Activated naive CD4-positive, alpha-beta T cell treated with anti-CD3 and anti-CD28 coated beads, Interleukin-2, amount 50 U/mL, for 24 hours (primary cell): ENCODE data around the gene PYDC1.
"Not testable (repeated sequence)": the region's sequence is repeated elsewhere in the genome, so short reads cannot be mapped to it uniquely, and the experiment has no call there.

Experiments
- H3K27ac Mint-ChIP-seq: one replicate; pipeline ENCODE4 v1.8.0; 2021; ENCODE audit warnings: mild to moderate bottlenecking, mixed read lengths
- H3K27me3 Mint-ChIP-seq: one replicate; pipeline ENCODE4 v1.8.0; 2021; ENCODE audit warnings: mixed read lengths
- H3K36me3 Mint-ChIP-seq: one replicate; pipeline ENCODE4 v1.8.0; 2021; ENCODE audit warnings: mixed read lengths
- H3K4me1 Mint-ChIP-seq: one replicate; pipeline ENCODE4 v1.8.0; 2021; ENCODE audit warnings: mixed read lengths
- H3K4me3 Mint-ChIP-seq: one replicate; pipeline ENCODE4 v1.8.0; 2021; ENCODE audit warnings: mild to moderate bottlenecking, mixed read lengths
- H3K9me3 Mint-ChIP-seq: one replicate; pipeline ENCODE4 v1.8.0; 2021; ENCODE audit warnings: mixed read lengths

PYDC1 gene

DNA sequence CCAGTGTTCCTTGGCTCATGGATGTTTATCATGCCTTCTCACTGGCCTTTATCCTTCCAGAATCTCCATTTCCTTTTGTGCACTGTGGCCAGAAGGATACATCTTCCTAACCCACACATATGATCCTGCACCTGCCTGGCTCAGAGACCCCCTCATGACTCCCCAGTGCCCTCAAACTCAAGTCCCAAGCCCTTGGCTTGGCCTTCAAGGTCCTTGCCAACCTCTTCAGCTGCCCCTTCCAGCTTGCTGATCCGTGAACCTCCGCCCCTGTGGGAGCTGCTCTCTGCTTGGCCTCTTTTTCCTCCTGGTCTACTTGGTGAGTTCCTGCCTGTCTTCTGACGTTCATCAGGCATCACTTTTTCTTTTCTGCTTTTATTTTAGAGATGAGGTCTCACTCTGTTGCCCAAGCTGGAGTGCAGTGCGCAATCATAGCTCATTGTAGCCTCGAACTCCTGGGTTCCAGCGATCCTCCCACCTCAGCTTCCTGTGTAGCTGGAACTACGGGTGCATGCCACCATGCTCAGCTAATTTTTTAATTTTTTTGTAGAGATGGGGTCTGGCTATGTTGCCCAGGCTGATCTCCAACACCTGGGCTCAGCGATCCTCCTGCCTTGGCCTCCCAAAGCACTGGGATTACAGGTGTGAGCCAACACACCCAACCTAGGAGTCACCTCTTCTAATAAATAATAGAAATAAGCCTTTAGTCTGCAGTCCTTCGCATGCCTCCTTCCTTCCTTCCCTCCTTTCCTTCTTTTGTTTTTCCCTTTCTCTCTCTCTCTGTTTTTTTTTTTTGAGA, 11.9 kb downstream of the PYDC1 start:
- H3K27ac Mint-ChIP-seq, result peak overlapping the region; percentile 30

DNA sequence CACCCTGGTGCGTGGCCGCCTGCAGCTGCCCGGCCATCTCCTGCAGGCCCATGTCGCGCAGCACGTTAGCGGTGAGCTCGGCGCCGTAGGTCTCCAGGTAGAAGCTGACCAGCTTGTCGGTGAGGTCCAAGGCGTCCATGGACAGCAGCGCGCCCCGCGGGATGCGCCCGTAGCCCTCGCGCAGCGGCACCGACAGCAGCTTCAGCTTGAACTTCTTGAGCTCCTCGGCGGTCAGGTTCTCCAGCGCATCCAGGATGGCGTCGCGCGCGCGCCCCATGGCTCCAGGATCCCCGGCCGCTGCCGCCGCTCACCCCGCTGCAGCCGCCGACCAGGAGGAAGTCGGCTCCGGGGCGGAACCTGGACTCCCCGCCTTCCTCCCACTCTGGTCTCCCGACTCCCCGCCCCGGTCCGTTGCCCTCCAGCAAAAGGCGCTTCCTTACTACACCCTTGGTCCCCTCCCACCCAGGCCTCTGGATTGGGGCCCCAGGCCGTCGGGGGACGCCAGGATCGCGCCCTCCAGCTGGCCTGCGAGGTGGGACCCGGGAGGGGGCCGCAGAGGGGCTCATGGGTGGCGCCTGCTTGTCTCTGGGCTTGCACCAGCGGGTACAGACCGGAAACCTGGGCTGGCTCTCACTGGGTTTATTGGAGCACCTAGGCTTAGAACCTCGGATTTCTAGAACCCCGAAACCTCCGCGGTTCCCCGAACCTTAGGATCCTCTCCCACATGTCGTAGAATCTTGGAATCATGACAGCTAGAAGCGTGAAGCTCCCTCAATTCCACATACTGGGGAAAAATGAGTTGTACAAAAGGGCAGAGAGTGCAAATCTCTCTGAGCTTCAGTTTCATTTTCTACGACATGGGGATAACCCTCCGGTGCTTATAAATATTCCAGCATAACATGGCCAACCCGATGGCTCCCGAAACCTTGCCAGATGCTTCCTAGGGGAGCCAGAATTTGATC, 14.2 kb downstream of the PYDC1 start, which contains the start of gene PYCARD:
Gene PYCARD (minus strand): TSS at position 347 of the 962 bp plus-strand sequence. CDS start 70 bp downstream, at position 277.
- peaks cover 2% of the 10 kb centered on the region for H3K36me3 Mint-ChIP-seq
- H3K27me3 Mint-ChIP-seq, result no peaks in the 10 kb centered on the region
- H3K9me3 Mint-ChIP-seq, result no peaks in the 10 kb centered on the region
- H3K4me1 Mint-ChIP-seq, result peaks cover 46% of the 10 kb centered on the region
- H3K27ac Mint-ChIP-seq, result peak within 1 kb of the TSS; percentile 51
- H3K4me3 Mint-ChIP-seq, result peak within 1 kb of the TSS; percentile 84

More for the DNA sequence above, 11.9 kb downstream of the PYDC1 start:
- Mint-ChIP-seq H3K9me3 (no peaks in the 10 kb centered on the region), H3K4me1 (peaks cover 26% of the 10 kb centered on the region), H3K27me3 (no peaks in the 10 kb centered on the region), H3K36me3 (no peaks in the 10 kb centered on the region), H3K4me3 (peak overlapping the region; percentile 33)

DNA sequence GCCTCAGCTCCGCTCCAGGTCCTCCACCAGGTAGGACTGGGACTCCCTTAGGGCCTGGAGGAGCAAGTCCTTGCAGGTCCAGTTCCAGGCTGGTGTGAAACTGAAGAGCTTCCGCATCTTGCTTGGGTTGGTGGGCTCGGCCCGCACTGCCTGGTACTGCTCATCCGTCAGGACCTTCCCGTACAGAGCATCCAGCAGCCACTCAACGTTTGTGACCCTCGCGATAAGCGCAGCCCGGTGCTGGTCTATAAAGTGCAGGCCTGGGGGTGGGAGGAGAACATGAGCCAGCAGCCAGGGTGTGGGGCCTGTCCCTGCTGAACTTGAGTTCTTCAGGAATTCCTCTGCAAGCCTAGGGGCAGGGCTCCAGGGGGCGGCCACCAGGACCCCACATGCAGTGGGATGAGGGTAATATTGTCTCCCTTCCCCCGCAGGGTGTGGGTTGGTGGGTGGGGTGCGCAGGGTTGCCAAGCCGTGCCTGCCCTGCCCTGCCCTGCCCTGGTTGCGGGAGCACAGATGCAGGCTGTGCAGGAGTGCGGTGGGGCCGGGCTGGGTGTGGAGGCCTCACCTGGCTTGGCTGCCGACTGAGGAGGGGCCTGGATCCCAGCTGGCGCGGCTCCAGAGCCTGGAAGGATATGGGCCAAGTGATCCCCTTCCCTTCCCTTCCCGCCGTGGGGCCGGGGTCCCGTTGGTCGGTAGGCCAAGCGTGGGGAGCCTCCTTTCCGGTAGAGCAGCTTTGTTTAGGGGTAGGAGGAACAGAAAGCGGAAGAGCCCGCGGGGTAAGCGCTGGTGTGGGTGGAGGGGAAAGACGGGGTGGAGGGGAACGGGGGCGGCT, 15.1 kb downstream of the PYDC1 start:
- H3K9me3 Mint-ChIP-seq, result no peaks in the 10 kb centered on the region
- peaks cover 46% of the 10 kb centered on the region for H3K4me1 Mint-ChIP-seq
- H3K4me3 Mint-ChIP-seq, result peak overlapping the region; percentile 84
- peak overlapping the region; percentile 51 for H3K27ac Mint-ChIP-seq
- no peaks in the 10 kb centered on the region for H3K27me3 Mint-ChIP-seq
- peaks cover 2% of the 10 kb centered on the region for H3K36me3 Mint-ChIP-seq

DNA sequence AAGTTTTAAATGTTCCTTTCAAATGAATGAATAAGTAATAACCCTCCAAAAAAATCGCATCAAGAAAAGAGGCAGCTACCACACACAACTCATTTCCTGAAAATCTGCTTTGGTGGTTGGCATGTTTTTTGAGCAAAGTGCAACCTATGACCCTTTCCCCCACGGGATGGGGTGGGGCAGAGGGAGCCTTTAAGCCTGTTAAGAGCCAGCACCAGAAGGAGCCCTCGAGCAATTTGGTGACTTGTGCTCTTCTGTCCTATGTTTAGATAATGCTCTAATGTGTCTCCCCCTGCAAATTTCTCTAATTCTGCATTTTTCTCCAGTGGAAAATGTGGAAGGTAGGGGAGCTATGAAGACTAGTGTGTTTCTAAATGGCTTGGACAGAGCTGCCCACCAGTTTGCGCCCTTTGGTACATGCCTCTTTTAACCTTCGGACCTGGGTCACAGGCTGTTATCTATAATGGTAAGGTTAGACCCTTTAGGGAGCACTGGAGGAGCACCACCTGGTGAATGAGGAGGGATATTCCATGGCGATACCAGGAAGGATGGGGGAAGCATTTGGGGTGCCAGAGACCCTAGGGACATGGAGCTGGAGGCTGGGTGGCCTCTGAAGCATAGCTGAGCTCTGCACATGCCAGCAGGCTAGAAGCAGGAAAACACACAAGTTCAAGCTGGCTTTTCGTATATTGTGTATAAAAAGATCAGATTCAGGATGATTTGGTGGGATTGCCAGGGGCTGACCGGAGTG, 15.9 kb downstream of the PYDC1 start:
- Mint-ChIP-seq H3K4me3 (peak overlapping the region; percentile 84), H3K9me3 (no peaks in the 10 kb centered on the region), H3K27me3 (no peaks in the 10 kb centered on the region), H3K4me1 (peaks cover 50% of the 10 kb centered on the region), H3K27ac (peak overlapping the region; percentile 12), H3K36me3 (peaks cover 2% of the 10 kb centered on the region)

DNA sequence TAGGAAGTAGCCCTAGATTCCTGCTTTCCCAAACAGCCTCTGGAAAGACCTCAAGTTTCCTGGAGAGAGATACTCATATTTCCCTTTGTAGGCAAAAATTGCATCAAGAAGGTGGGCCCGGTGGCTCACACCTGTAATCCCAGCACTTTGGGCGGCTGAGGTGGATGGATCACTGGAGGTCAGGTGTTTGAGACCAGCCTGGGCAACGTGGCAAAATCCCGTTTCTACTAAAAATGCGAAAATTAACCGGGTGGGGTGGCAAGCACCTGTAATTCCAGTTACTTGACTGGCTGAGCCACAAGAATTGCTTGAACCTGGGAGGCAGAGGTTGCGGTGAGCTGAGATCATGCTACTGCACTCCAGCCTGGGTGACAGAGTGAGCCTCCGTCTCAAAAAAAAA, 16.8 kb downstream of the PYDC1 start:
- Mint-ChIP-seq H3K4me1 (peaks cover 53% of the 10 kb centered on the region), H3K4me3 (peak overlapping the region; percentile 6)
- not testable (repeated sequence) for H3K9me3 Mint-ChIP-seq, H3K36me3 Mint-ChIP-seq, H3K27ac Mint-ChIP-seq, H3K27me3 Mint-ChIP-seq

DNA sequence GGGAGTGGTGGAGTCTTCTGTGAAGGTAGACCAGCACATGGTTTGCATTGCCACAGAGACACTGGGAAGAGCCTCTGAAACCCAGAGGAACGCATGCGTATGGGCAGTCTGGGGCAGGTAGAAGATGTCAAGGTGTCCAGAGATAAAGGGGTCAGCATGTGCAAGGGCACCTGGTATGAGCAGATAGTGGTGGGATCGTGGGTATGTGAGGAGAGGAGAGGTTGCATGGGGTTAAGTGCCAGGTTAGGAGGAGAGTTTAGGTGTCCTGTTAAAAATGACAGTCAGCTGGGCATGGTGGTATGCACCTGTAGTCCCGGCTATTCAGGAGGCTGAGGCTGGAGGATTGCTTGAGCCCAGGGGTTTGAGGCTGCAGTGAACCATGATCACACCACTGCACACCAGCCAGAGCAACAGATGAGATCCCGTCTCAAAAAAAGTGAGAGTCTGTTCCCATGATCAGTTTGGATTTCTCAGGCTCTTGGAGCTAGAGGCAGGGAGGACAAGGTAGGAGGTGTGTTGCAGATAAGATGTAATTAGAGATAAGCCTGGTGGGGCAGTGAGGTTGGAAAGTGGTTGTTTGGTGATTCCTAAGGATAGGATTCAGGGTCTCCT, 17.4 kb downstream of the PYDC1 start:
- Mint-ChIP-seq H3K4me1 (peaks cover 58% of the 10 kb centered on the region), H3K4me3 (peak overlapping the region; percentile 6), H3K36me3 (peaks cover 2% of the 10 kb centered on the region), H3K27me3 (no peaks in the 10 kb centered on the region), H3K27ac (peak overlapping the region; percentile 71), H3K9me3 (no peaks in the 10 kb centered on the region)

DNA sequence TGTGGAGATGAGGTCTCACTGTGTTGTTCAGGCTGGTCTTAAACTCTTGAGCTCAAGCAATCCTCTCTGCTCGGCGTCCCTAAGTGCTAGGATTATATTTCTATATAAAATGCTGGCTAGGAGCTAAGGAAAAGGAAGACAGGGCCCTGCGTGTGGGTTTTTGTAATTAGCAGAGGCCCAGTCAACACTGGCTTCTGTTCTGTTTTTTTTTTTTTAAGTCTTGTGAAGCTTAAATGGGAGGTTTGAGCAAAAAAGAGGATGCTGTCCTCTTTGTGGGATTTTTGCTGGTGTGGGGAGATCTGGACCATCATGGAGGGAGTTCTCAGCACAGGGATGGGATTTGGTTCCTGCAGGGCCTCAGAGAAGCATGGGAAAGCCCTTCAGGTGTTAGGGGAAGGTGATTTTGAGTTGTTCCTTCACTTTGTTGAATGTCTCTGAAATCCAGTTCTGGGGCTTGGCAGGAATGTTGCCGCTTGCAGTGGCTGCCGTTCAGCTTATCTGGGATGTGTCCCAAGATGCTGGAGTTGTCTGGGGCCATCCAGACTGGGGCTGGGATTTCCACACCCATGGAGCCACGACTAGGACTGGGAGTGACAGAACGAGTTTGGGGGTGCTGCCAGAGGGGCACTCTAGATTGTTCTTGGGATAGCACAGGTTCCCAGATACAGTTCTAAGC, 18.6 kb downstream of the PYDC1 start:
- H3K9me3 Mint-ChIP-seq, result no peaks in the 10 kb centered on the region
- no peak overlapping the region for H3K4me3 Mint-ChIP-seq
- H3K27ac Mint-ChIP-seq, result peak overlapping the region; percentile 82
- peaks cover 3% of the 10 kb centered on the region for H3K36me3 Mint-ChIP-seq
- peaks cover 63% of the 10 kb centered on the region for H3K4me1 Mint-ChIP-seq
- no peaks in the 10 kb centered on the region for H3K27me3 Mint-ChIP-seq

DNA sequence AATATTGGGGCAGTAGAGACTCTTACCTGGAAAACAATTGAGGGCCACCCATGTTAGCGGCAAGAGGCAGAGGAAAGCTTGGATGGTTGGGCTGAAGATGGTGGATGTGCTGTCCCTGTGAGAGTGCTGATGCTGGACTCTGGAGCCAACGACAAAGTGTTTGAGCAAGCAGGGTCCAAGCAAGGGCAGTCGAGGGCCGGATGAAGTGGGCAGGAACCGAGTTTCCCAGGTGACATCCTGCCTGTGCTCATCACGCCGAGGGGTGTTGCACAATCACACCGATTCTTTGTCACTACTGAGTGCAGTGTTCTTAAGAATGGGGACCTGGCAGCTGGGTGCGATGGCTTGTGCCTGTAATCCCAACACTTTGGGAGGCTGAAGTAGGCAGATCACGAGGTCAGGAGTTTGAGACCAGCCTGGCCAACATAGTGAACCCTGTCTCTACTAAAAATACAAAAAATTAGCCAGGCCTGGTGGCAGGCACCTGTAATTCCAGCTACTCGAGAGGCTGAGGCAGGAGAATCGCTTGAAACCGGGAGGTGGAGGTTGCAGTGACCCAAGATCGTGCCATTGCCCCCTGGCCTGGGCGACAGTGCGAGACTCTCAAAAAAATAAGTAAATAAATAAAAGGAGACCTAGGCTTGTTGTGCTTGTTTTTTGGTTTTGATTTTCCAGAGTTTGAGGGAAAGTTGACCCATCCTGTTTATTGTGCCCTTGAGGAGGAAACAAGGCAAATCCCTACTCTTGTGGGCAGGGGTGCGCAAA, 20.4 kb downstream of the PYDC1 start:
- Mint-ChIP-seq H3K9me3 (no peaks in the 10 kb centered on the region), H3K4me3 (no peak overlapping the region), H3K27ac (peak overlapping the region; percentile 30), H3K36me3 (peaks cover 12% of the 10 kb centered on the region), H3K27me3 (no peaks in the 10 kb centered on the region), H3K4me1 (peaks cover 64% of the 10 kb centered on the region)

DNA sequence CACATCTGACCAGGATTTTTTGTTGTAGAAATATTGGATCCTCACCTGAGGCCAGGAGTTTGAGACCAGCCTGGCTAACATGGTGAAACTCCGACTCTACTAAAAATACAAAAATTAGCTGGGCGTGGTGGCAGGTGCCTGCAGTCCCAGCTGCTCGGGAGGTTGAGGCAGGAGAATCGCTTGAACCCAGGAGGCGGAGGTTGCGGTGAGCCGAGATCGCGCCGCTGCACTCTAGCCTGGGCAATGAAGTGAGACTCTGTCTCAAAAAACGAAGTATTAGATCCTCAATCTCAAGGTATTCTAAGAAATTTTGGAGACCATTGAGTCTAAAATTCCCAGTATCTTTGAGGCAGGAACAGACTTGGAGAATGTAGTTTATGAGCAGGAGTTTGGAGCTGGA, 21.1 kb downstream of the PYDC1 start:
- H3K27me3 Mint-ChIP-seq, H3K4me3 Mint-ChIP-seq, H3K9me3 Mint-ChIP-seq, H3K27ac Mint-ChIP-seq: not testable (repeated sequence)
- Mint-ChIP-seq H3K4me1 (peaks cover 63% of the 10 kb centered on the region), H3K36me3 (peaks cover 15% of the 10 kb centered on the region)

DNA sequence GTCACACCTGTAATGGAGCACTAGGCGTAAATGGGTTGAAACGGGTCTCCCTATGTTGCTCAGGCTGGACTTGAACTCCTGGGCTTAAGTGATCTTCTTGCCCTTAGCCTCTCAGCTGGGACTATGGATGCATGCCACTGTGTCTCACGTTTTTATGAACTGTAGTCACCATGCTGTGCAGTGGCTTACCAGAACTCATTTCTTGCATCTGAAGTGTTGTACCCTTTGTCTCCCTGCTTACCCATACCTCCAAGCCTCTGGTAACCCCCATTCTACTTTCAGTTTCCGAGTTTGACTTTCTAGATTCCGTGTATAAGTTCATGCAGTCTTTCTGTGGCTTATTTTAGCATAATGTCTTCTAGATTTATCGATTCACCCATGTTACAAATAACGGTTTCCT, 22.0 kb downstream of the PYDC1 start:
- Mint-ChIP-seq H3K4me3 (no peak overlapping the region), H3K27ac (no peak overlapping the region), H3K4me1 (peaks cover 63% of the 10 kb centered on the region)

DNA sequence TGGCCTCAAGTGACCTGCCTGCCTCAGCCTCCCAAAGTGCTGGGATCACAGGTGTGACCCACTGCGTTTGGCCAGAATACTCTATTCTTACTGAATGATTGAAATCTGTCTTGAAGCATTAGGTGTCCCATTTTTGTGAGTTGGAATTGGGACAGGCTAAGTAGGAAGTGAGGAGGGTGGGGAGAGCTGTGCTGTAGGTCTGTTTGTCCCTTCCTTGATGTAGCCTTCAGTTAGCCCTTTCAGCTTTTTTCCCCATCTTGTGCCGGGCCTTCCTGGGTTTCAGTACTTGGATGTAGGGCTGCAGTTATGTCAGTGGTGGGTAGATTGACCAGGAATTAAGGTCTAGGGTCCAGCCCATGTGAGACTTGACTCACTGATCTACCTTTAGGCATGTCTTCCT, 23.1 kb downstream of the PYDC1 start:
- Mint-ChIP-seq H3K4me3 (no peak overlapping the region), H3K9me3 (no peaks in the 10 kb centered on the region), H3K27ac (peak overlapping the region; percentile 85), H3K27me3 (no peaks in the 10 kb centered on the region), H3K4me1 (peaks cover 64% of the 10 kb centered on the region), H3K36me3 (peaks cover 34% of the 10 kb centered on the region)

More for the DNA sequence above, 22.0 kb downstream of the PYDC1 start:
- H3K36me3 Mint-ChIP-seq, result peaks cover 25% of the 10 kb centered on the region
- no peaks in the 10 kb centered on the region for H3K9me3 Mint-ChIP-seq
- H3K27me3 Mint-ChIP-seq, result no peaks in the 10 kb centered on the region

DNA sequence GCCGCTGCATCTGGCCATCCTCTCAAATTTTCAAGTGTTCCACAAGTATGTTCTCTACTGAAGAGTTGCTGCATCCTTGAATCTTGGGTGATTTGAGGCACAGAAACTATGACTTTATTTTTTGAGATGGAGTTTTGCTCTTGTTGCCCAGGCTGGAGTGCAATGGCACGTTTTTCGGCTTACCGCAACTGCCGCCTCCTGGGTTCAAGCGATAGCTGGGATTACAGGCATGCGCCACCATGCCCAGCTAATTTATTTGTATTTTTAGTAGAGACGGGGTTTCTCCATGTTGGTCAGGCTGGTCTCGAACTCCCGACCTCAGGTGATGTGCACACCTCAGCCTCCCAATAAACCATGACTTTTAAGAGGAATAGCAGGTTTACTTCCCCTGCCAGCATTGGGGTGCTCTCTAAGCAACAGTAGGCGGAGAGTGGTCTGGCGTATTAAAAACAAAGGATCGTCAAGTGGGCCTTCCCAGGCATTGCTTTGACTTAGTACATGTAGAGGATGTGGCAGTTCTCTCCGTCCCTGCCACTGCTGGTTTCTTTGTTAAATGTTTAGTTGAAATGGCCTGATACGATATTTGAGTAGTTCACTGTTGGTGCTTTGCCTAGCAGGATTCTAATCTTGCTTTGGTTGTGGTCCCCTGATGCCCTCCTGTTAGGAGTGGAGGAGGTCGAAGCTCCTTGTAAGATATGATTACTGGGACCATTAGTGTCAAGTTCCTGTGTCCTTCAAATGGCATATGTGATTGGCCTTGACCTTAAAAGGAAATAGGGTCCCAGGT, 23.9 kb downstream of the PYDC1 start:
- Mint-ChIP-seq H3K4me1 (peaks cover 66% of the 10 kb centered on the region), H3K9me3 (no peaks in the 10 kb centered on the region), H3K27me3 (no peaks in the 10 kb centered on the region), H3K36me3 (peaks cover 38% of the 10 kb centered on the region), H3K4me3 (no peak overlapping the region), H3K27ac (peak overlapping the region; percentile 81)
